ENCODE measurements around the gene KRTAP10-4.

GRCh38 chr21:44539046-44539445 is 34.5 kb upstream of the KRTAP10-4 start:
- TF ChIP-seq CTCF (IDR thresholded peaks at IDR 0.05 in 2 of 3, conservative IDR thresholded peaks at IDR 0.05 in 1 of 3; ENCODE audit: borderline replicate concordance in 1 of 3, insufficient read depth in 1 of 3, low read depth in 2 of 3, low read length in 2 of 3) (no peak), SIN3A (IDR thresholded peaks at IDR 0.05; ENCODE audit: low read depth) (no peak), EGR1 (IDR thresholded peaks at IDR 0.05; ENCODE audit: low read depth) (no peak), YY1 (IDR thresholded peaks at IDR 0.05; ENCODE audit: extremely low read depth, insufficient replicate concordance, low read depth, low read length) (no peak), REST (IDR thresholded peaks at IDR 0.05; ENCODE audit: low read depth) (no peak), SP1 (IDR thresholded peaks at IDR 0.05; ENCODE audit: low read depth) (no peak), POLR2AphosphoS5 (IDR thresholded peaks at IDR 0.05; ENCODE audit: low read depth, low read length) (no peak), POLR2A (IDR thresholded peaks at IDR 0.05; ENCODE audit: borderline replicate concordance, extremely low read depth, insufficient read depth, insufficient read length) (no peak)
